ENCODE data around the gene RMND5B.

The RMND5B gene

DNA sequence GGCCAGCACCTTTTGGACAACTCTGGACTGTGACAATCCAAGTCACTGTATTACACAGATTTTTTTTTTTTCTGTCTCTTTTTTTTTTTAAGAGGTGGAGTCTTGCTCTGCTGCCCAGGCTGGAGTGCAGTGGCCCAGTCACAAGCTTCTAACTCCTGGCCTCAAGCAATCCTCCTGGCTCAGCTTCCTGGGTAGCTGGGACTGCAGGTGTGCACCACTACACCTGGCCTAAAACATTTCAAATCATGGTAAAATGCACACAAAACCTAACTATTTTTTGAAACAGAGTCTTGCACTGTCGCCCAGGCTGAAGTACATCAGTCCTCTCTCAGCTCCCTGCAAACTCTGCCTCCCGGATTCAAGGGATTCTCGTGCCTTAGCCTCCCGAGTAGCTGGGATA is 24.7 kb upstream of the RMND5B start:
- Mint-ChIP-seq H3K4me3 (no peak overlapping the region), H3K36me3 (ENCODE audit: low read depth) (no peaks in the 10 kb centered on the region), H3K9me3 (no peaks in the 10 kb centered on the region), H3K4me1 (peaks cover 4% of the 10 kb centered on the region), H3K27me3 (ENCODE audit: low read depth) (peaks cover 17% of the 10 kb centered on the region), H3K27ac (no peak overlapping the region)
- TF ChIP-seq, protein P1, sequence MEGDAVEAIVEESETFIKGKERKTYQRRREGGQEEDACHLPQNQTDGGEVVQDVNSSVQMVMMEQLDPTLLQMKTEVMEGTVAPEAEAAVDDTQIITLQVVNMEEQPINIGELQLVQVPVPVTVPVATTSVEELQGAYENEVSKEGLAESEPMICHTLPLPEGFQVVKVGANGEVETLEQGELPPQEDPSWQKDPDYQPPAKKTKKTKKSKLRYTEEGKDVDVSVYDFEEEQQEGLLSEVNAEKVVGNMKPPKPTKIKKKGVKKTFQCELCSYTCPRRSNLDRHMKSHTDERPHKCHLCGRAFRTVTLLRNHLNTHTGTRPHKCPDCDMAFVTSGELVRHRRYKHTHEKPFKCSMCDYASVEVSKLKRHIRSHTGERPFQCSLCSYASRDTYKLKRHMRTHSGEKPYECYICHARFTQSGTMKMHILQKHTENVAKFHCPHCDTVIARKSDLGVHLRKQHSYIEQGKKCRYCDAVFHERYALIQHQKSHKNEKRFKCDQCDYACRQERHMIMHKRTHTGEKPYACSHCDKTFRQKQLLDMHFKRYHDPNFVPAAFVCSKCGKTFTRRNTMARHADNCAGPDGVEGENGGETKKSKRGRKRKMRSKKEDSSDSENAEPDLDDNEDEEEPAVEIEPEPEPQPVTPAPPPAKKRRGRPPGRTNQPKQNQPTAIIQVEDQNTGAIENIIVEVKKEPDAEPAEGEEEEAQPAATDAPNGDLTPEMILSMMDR (IDR thresholded peaks at IDR 0.05; ENCODE audit: unreplicated experiment in 3 of 3), result no peak

DNA sequence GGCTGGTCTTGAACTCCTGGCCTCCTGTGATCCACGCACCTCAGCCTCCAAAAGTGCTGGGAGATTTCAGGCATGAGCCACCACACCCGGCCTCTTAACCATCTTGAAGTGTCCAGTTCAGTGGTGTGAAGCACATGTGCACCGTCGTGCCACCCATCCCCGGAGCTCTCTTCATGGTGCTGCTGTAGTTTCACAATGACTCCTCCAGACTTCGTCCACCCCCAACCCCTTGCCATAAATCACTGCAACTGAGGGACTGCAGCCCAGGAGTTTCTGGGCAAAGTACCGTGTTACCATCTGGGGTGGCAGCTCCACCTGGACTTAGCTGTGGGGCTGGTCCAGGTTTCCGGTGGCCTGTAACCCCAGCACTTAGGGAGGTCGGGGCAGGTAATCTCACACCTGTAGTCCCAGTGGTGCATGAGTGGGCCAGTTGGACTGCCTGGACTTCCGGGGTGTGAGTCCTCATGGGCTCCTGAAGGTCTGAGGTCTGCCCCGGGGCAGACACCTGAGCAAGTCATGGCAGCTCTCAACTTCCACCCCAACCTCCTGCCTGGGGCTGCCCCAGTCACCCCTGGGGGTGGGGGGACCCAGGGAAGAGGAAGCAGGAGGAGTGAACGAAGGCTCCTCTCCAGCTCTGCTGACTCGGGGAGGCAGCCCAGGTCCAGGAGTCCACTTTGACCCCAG is 24.1 kb upstream of the RMND5B start:
- H3K27me3 Mint-ChIP-seq (ENCODE audit: low read depth), result peaks cover 18% of the 10 kb centered on the region
- TF ChIP-seq, protein P1 (IDR thresholded peaks at IDR 0.05; ENCODE audit: unreplicated experiment in 3 of 3), result no peak
- no peaks in the 10 kb centered on the region for H3K36me3 Mint-ChIP-seq (ENCODE audit: low read depth)
- peaks cover 4% of the 10 kb centered on the region for H3K4me1 Mint-ChIP-seq
- H3K9me3 Mint-ChIP-seq, result no peaks in the 10 kb centered on the region
- H3K27ac Mint-ChIP-seq, result no peak overlapping the region
- H3K4me3 Mint-ChIP-seq, result no peak overlapping the region

DNA sequence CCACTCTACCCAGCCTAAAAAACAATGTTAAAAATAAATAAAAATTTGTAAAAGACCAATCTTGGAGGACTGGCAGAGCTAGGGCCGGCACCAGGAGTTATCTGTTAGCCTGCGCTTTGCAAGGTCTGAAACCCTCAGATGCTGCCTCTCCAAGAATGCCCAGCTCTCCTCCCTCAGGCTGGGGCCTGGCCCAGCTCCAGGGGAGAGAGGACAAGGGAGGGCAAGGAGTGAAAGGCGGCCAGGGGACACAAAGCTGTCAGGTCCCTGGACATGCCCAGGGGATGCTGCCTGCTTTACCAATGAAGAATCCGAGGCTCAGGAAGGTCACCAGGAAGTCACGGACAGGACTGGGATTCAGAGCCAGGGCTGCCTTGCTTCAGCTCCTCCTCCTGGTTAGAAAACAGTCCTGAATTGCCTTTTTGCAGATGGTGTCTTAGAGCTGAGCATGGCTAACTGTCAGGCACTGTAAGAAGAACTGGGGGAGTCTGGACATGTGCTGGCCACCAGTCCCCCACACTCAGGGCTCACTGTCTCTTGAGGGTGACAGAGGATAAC is 23.0 kb upstream of the RMND5B start:
- TF ChIP-seq, protein P1 (IDR thresholded peaks at IDR 0.05; ENCODE audit: unreplicated experiment in 3 of 3), result no peak
- H3K27me3 Mint-ChIP-seq (ENCODE audit: low read depth), result peaks cover 25% of the 10 kb centered on the region
- no peaks in the 10 kb centered on the region for H3K36me3 Mint-ChIP-seq (ENCODE audit: low read depth)
- peaks cover 4% of the 10 kb centered on the region for H3K4me1 Mint-ChIP-seq
- H3K4me3 Mint-ChIP-seq, result no peak overlapping the region
- no peak overlapping the region for H3K27ac Mint-ChIP-seq
- H3K9me3 Mint-ChIP-seq, result no peaks in the 10 kb centered on the region

DNA sequence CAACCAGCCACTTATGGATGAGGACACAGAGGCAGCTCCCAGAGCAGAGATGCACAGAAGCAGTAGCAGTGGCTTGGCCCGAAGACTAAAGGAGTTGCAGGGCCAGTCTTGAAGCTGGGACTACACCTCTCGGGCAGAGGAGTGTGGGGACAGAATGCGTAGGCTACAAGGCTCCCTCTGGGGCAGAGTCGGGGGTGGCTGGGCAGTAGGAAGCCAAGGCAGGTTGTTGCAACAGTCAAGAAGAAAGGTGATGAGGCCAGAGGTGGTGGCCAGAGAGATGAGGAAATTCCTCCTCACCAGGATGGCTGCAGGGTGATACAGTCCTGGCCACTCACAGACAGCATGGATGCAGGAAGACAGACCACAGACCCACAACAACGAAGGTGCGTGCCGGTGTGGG is 22.4 kb upstream of the RMND5B start:
- H3K27me3 Mint-ChIP-seq (ENCODE audit: low read depth), result peaks cover 27% of the 10 kb centered on the region
- no peaks in the 10 kb centered on the region for H3K36me3 Mint-ChIP-seq (ENCODE audit: low read depth)
- peaks cover 4% of the 10 kb centered on the region for H3K4me1 Mint-ChIP-seq
- H3K9me3 Mint-ChIP-seq, result no peaks in the 10 kb centered on the region
- H3K27ac Mint-ChIP-seq, result no peak overlapping the region
- TF ChIP-seq, protein P1 (IDR thresholded peaks at IDR 0.05; ENCODE audit: unreplicated experiment in 3 of 3), result no peak
- H3K4me3 Mint-ChIP-seq, result no peak overlapping the region

DNA sequence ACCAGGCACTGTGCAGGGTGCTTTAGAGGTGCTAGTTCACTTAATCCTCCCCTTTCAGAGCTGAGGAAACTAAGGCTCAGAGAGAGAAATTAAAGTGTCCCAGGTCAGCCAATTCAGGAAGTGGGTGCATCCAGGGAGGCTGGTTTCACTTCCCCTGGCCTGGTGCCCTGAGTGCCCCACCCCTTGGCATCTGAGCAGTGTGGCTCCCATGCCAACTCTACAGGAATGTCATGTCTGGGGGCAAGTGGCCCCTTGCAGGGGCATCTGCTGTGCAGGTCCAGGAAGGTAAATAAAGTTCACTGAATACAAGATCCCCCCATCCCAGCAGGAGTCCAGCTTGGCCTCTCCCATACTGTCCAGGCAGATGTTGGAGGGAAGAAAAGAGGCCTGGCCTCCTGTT is 21.8 kb upstream of the RMND5B start:
- no peaks in the 10 kb centered on the region for H3K4me1 Mint-ChIP-seq
- no peak overlapping the region for H3K4me3 Mint-ChIP-seq
- TF ChIP-seq, protein P1 (IDR thresholded peaks at IDR 0.05; ENCODE audit: unreplicated experiment in 3 of 3), result no peak
- no peak overlapping the region for H3K27ac Mint-ChIP-seq
- H3K36me3 Mint-ChIP-seq (ENCODE audit: low read depth), result no peaks in the 10 kb centered on the region
- peaks cover 27% of the 10 kb centered on the region for H3K27me3 Mint-ChIP-seq (ENCODE audit: low read depth)
- H3K9me3 Mint-ChIP-seq, result no peaks in the 10 kb centered on the region

DNA sequence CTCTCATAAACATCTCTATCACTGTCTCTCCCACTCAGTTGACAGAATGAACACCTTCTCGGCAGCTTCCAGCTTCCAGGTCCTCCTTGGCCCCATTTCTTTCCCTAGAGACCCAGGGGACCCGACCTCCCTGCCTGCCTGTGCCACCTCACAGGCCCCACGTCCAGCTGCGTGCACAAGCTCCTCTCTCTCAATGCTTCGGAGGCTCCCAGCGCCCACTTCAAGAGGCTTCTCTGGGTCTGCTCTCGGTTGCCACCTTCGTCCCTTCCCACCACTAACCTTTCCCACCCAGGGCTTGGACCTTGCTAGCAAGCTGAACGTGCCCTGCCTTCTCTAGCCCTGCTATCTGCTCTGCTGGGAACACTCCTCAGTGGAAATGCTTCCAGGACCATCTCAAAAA is 20.3 kb upstream of the RMND5B start:
- Mint-ChIP-seq H3K27me3 (ENCODE audit: low read depth) (peaks cover 42% of the 10 kb centered on the region), H3K4me1 (peaks cover 6% of the 10 kb centered on the region), H3K27ac (no peak overlapping the region), H3K9me3 (no peaks in the 10 kb centered on the region), H3K4me3 (no peak overlapping the region), H3K36me3 (ENCODE audit: low read depth) (no peaks in the 10 kb centered on the region)
- TF ChIP-seq, protein P1 (IDR thresholded peaks at IDR 0.05; ENCODE audit: unreplicated experiment in 3 of 3), result no peak
